HG03457 (cell line): ENCODE data around the gene TMCO1.
"Not testable (repeated sequence)": the region's sequence is repeated elsewhere in the genome, so short reads cannot be mapped to it uniquely, and the experiment has no call there.

Experiments
- ATAC-seq: cut with Tn5 transposase; IDR thresholded peaks from one replicate; pipeline ENCODE4 v1.9.1; 2021; ENCODE audit warnings: moderate number of reproducible peaks; ENCODE audit not compliant: unreplicated experiment

TMCO1 gene

DNA sequence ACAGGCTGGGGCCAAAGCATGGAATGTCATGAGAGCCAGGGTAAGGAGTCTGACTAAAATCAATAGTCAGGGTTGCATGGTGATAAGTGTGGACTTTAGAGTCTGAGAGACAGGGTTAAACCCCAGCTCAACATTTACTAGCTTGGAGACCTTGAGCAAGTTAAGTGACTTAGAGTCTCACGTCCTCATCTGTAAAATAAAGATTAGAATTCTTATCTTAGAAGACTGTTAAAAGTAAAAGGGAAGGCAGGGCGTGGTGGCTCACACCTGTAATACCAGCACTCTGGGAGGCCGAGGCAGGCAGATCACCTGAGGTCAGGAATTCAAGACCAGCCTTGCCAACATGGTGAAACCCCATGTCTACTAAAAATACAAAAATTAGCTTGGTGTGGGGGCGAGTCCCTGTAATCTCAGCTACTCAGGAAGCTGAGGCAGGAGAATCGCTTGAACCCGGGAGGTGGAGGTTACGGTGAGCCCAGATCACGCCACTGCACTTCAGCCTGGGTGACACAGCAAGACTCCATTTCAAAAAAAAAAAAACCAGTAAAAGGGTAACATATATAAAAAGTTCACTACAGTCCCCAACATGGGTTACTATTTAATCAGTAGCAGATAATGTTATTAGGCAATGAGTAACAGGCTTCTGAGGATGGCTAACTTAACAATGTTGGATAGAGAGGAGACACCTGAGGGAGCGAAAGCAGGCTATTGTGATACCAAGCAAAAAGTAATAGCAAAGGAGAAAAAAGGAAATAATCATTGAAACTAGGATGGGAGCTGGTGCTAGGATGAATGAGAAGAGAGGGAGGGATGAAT lies 20.8 kb downstream of the TMCO1 start:
- ATAC-seq: no peak

DNA sequence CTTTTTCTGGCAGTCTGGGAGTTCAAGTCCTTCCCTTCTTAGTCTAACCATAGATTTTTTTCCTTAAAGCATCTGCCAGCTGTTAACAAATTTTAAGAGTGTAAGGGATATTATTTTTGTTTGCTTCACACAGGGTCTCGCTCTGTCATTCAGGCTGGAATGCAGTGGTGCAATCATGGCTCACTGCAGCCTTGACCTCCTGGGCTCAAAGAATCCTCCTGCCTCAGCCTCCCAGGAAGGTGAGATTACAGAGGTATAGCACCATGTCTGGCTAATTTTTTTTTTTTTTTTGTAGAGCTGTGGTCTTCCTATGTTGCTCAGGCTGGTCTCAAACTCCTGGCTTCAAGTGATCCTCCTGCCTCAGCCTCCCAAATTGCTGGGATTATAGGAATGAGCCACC lies 23.8 kb downstream of the TMCO1 start:
- ATAC-seq: not testable (repeated sequence)

DNA sequence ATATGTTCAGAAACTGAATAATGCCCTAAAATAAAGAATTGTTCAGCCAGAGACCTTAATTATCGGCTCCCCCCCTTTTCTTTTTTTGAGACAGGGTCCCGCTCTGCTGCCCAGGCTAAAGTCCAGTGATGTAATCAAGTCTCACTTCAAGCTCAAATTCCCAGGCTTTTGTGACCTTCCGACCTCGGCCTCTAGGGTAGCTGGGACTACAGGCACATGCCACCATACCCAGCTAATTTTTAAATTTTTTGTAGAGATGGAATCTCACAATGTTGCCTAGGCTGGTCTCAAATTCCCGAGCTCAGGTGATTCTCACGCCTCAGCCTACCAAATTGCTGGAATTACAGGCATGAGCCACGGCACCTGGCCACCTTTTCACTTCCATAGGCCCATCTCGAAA lies 26.5 kb downstream of the TMCO1 start:
- no peak for ATAC-seq

DNA sequence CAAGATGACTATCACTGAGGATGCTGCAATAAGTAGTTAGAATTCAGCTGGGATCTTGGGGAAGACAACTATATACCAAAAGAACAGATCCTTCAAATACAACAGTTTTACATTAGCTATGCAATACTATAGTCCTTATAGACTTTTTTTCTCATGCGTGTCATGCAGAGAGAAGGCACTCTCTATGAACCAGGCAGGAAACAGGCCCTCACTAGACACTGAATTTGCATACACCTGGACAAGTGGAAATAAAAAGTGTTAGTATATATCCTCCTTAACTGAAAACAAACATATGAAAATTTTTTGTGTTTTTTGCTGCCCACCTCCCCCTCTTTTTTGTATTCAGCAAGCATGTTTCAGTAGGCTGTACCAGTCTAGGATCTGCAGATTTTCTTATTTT lies 29.9 kb downstream of the TMCO1 start:
- ATAC-seq: peak; percentile 77

DNA sequence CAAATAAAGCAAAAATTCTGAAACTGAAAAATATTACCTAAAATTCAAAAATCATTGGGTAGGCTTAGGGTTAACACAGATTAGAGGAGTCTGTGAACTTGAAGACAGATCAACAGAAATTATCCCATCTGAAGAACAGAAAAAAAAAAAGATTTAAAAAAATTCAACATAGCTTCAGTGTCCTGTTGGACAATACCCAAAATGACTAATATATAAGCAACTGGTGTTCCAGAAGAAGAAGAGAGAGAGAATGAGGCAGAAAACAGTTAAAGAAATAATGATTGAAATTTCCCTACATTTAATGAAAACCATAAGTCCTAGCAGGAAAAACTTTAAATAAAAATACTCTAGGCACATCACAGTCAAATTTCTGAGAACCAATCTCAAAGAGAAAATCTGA lies 31.5 kb downstream of the TMCO1 start:
- ATAC-seq: no peak

DNA sequence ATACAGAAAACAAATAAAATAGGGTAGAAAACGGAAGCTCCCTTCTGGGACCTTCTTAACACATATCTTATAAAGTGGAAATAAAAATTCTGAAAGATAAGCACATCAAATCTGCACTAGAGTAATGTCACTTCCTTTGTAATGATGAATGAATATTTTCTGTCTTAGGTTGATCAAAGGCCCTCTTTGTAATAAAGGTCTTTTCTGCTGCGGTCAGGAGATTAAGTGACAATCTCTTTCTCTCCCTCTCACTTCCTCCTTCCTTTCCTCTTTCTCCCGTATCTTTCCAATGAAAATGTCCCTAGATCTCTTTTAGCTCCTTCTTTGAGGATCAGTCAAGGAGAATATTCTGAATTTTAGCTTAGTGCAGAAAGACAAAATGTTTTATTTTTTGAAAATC lies 33.8 kb downstream of the TMCO1 start:
- no peak for ATAC-seq

DNA sequence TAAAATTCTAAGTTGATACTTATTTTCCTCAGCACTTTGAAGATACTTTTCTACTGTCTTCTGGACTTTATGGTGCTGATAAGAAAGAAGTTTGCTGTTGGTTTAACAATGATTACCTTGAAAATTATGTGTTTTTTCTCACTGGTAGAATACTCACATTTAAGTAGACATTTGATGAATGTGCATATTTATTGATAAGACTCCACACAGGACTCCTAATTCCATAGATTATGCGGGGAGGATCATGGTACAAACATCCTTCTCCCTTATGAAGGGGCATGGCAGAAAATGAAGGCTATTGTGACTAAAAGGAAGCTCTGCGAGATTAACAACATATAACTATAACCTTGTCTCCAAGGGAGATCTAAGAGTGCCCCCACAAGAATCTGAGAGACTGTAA lies 41.8 kb downstream of the TMCO1 start:
- ATAC-seq: no peak

DNA sequence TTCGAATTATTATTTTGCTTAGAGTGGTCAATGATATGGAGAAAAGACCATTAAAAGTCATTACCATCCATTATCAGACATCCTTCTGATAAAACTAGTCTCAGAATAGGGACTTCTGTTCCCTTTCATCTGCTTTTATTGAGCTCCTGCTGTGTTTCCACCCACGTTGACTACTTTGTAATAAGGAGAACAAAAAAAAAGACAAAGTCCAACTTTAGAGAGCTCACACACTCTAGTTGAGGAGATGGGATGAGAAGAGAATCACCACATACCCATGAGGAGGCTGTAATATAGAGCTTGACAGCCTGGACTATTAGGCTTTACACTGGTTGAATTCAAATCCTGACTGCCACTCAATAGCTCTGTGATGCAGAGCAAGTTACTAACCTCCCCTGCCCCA lies 42.5 kb downstream of the TMCO1 start:
- ATAC-seq: no peak

DNA sequence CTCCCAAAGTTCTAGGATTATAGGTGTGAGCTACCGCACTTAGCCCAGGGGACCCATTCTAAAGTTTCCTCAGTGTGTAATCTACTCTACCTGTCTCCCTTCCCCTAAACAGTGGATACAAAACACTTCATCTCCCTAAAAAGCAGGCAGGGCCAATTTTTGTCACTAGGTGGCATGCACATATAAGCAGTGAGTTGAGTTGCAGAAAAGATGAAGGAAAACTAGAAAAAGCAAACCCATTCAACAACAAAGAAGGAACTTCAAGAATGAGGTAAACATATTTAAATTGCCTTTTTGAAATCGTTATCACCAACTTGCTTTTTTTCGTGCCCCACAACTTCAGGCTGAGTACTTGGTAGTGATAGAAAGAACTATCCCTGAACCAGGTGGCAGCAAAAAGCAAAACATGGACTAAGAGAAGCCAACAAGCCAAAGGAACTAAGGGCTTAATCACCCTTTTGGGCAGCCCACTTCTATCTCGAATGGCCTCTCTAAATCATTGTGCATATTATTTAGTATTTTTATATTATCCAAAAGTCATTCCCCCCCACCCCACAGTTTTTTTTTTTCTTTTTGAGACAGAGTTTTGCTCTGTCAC lies 50.7 kb downstream of the TMCO1 start:
- no peak for ATAC-seq

DNA sequence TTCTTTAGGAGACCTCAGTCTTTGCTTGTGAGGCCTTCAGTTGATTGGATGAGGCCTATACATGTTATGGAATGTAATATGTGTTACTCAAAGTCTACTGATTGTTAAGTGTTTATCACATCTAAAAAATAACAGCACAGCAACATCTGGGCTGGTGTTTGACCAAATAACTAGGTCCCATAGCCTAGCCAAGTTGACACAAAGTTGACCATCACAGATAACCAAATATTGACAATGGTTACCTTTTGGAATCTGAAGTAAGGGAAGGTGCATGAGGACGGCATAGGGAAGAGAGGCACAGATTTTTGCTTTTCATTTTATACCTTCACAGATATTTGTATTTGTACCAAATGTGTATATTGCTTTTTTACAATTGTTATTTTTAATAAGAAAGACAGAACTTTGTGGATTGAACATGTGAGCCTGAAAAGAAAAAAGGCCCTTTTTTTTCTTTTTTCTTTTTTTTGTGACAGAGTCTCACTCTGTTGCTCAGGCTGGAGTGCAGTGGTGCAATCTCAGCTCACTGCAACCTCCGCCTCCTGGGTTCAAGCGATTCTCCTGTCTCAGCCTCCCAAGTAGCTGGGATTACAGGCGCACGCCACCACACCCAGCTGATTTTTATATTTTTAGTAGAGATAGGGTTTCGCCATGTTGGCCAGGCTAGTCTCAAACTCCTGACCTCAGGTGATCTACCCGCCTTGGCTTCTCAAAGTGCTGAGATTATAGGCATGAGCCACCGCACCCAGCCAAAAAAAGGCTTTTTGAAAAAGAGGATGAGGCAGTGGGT lies 52.2 kb downstream of the TMCO1 start:
- ATAC-seq: not testable (repeated sequence)

DNA sequence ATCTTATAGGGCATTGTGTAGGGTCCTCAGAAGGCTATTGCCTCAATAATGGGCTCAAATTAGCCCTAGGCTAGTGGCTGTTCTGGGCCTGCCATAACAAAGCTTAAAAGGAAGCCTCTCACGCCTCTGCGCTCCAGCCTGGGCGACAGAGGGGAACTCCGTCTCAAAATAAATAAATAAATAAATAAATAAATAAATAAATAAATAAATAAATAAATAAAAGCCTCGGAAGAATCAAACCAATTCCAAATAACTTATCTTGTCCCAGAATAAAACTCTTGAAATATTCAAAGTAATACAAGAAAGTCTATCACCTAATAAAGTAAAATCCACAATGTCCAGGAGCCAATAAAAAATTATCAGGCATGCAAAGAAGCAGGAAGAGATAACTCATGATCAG lies 55.9 kb downstream of the TMCO1 start:
- ATAC-seq: no peak

DNA sequence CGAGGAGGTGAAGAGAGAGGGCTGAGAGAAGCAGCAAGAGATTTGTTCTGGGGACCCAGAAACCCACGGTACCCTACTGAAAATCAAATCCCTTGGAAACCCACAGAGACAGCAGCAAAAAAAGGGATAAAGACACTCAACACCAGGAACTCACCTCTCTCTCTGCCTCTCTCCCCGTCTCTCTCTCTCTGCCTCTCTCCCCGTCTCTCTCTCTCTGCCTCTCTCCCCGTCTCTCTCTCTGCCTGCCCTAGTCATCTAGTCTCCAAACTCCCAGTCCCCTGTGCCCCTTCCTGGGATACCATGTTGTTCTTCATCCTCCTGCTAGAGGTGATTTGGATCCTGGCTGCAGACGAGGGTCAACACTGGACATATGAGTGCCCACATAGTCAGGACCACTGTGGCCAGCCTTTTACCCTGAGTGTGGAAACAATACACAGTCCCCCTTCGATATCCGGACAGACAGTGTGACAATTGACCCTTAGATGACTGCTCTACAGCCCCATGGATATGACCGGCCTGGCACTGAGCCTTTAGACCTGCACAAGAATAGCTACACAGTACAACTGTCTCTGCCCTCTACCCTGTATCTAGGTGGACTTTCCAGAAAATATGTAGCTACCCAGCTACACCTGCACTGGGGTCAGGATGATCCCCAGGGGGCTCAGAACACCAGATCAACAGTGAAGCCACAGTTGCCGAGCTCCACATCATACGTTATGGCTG lies 60.5 kb downstream of the TMCO1 start:
- no peak for ATAC-seq

DNA sequence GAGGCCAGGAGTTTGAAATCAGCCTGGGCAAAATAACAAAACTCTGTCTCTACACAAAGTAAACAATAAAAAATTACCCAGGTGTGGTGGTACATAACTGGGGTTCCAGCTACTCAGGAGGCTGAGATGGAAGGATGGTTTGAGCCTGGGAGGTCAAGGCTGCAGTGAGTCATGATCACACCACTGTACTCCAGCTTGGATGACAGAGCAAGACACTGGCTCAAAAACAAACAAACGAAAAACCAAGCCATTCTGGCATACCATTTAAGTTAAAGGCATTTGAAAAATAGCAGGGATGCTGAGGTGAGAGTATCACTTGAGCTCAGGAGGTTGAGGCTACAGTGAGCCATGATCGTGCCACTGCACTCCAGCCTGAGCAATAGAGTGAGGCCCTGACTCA lies 65.0 kb downstream of the TMCO1 start:
- ATAC-seq: no peak

DNA sequence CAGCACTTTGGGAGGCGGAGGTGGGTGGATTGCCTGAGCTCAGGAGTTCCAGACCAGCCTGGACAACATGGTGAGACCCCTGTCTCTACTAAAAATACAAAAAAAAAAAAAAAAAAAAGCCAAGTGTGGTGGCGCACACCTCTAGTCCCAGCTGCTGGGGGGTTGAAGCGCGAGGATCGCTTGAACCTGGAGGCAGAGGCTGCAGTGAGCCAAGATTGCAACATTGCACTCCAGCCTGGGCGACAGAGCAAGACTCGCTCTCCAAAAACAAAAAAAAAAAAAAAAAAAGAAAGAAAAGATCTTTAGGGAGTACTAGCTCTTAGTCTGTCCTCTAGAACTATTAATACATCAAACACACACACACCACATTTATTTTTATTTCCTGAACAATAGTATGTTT lies 66.7 kb downstream of the TMCO1 start:
- not testable (repeated sequence) for ATAC-seq

DNA sequence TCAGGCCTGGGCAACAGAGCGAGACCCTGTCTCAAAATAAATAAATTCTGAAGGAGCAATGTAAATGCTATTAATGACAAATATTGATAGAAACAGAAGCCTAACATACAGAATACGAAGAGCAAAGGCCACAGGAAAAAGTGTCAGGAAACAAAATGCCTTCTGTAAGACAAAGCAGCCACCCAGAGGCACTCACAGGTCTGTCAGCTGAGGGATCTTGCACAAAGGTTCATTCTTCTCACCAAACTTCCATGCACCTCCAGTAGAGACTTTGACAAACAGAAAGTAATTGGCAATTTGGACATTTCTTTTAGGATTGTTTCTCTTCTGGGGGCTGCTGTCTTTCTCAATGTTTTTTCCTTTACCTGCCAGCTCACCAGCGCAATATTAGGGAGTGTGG lies 69.1 kb downstream of the TMCO1 start:
- ATAC-seq: no peak

DNA sequence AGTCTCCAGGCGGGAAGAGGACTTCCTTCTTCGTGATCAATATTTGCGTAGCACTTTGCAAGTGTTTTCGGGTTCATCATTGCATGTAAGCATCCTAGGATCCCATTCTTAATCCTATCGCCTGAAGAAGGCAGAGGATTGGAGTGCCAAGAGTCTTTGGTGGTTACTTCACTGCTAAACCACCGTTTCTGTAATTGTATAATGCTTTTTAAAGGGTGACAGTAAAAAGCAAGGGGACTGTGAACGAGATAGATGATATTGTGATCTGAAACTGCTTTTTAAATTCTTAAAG lies 70.0 kb downstream of the TMCO1 start:
- ATAC-seq: no peak

DNA sequence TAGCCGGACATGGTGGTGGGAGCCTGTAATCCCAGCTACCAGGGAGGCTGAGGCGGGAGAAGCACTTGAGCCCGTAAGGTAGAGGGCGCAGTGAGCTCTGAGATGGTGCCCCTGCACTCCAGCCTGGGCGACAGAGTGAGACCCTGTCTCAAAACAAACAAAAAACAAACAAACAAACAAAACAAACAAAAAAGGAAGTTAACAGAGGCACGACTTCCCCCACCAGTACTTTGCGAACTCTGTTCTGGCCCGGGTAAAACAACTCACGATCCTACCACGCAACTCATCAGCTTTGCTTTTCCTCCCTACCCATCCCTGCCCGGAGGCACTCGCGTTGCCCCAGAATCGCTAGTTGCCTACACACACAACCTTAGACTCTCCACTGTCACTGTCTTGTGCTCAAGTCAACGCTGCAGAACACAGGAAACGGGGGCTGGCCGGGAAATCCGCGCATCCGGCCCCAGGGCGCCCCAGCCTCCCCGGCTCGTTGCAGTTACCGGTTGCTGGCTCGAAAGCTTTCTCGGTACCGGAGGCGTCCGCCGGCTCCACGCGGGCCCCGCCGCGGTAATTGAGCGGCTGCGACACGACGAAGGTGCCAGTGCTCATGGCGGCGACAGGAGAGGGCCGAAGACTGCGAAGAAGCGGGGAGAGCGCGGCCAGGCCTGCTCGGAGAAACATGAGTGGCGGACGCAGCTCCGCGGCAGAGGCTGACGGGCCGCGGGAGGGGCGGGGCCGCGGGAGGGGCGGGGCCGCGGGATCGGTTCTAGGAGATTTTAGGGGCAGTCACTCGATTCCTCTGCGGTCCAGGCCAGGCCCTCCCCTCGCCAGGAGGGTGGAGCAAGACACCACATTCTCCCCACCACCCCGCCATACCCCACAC lies 70.5 kb downstream of the TMCO1 start, which contains the start of gene ALDH9A1:
Gene ALDH9A1, minus strand, starts transcription at position 682 of the 880 bp plus-strand sequence. Its CDS starts 4 bp downstream, at position 678.
- peak; percentile 93 for ATAC-seq

DNA sequence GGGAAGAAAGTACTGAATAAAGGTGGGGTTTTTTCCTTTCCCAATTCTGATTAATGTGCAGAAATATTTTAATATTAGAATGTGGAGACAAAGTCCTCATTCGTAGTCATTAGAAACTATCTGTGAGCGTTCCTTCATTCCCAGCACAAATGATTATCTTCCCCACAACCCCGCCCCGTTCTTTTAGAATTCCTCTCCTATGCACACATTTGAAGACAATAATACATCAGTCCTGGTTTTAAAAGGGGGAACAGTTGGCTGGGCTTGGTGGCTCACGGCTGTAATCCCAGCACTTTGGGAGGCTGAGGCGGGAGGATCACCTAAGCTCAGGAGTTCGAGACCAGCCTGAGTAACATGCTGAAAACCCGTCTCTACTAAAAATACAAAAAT lies 71.2 kb downstream of the TMCO1 start:
- no peak for ATAC-seq

DNA sequence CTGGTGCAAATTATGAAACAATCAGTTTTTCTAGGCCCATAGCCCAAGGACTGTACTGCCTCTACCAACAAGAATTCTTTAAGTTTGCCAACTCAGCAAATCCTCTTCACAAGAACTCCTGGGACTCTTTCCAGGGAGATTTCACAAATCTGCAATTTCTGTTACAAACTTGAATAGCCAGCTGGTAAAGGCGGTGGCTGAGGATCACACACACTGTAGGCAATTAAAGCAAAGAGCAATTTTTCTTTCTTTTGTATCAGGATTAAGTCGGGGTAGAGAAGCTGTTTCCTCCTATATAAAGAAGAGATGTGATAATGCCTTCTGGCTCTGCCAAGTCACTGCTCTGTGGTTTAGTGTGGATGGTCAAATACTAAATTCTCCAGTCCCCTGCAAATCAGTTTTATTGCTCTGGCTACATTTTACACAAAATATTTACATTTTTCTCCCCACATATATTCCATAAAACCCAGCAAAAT lies 72.0 kb downstream of the TMCO1 start:
- ATAC-seq: no peak

DNA sequence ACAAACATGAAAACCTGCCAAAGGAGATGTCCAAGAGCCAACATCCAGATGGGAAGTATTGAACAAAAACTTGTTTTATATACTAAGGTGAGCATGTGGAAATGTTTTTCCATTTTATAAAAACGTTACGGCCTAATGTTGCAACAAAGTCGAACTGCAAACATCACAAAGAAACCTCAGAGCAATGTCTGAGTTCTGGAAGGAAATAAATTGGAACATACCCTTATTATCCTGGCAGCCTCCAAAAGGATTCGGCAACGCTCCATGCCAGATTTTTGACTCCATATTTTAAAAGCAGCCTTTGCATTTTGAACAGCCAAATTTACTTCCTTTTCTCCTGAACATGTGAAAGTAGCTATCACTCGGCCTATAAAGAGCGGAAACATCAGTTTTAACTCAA lies 73.6 kb downstream of the TMCO1 start:
- no peak for ATAC-seq
